ENCODE results near the gene ADGRD1.
"Not testable (repeated sequence)": the region's sequence is repeated elsewhere in the genome, so short reads cannot be mapped to it uniquely, and the experiment has no call there.

Gene ADGRD1

DNA sequence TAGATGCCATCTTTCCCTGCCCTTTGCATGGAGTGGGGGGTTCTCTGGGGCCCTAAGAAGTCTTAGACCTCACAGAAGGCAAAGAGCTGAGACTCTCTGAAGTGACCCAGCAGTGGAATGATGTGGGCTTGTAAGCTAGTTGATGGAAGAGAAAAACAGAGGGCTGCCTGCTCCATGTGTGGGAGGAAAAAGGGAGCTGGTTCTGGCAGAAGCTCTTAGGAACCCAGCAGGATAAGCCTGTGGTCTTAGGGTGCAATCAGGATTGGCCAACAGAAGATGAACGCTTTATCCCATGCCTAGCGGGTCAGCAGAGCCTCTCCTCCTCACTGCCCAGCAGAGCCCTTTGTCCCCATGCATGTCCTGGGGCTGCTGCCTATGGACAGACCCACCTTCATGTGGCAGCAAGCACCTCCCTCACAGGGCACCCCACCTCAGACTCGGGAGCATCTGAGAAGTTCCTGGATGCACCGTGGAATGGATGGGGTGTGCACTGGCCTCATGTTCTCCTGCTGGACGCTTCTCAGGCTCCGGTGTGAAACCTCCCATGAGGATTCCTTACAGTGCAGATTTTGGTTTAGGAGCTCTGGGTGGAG lies 152.7 kb downstream of the ADGRD1 start:
- DNase-seq = no peak

DNA sequence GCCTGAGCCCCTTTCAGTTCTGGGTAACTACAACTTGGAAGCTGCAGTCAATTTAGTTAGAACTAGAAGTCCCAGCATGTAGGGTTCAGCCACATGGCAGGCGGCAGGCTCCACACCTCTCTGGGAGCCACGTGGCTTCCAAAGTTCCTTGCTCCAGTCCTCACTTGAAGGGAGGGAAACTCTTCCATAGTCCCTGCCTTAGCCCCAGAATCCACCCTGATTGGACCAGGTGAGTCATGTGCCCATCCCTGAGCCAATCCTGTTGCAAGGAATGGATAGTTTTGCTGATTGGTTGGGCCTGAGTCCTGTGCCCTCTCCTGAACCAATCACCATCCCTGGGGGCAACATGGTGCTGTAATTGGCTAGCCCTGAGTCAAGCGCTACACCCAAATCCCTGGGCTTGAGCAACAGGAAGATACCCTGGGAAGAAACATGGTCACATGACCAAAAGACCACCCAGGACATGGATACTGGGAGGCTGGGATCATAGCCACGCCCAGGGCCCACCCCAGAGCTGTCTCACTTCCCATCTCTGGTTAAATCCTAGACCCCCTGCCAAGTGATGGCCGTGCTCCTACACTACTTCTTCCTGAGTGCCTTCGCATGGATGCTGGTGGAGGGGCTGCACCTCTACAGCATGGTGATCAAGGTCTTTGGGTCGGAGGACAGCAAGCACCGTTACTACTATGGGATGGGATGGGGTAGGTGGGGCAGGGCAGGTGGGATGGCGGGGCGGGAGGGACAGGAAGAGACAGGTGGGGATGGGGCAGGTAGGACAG lies 154.7 kb downstream of the ADGRD1 start:
- DNase-seq = no peak

DNA sequence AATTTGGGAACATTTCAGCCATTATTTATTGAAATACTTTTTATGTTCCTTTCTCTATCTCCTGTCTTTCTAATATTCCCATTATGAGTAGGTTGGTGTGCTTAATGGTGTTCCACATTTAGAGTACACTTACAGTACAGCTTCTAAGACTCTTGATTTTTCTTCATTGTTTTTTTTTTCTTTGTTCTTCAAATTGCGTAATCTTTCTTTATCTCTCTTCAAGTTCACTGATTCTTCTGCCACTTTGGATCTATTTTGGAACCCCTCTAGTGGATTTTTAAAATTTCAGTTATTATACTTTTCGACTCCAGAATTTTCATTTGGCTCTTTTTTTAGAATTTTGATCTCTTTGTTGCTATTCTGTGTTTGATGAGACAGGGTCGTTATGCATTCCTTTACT lies 157.7 kb downstream of the ADGRD1 start:
- no peak for DNase-seq

DNA sequence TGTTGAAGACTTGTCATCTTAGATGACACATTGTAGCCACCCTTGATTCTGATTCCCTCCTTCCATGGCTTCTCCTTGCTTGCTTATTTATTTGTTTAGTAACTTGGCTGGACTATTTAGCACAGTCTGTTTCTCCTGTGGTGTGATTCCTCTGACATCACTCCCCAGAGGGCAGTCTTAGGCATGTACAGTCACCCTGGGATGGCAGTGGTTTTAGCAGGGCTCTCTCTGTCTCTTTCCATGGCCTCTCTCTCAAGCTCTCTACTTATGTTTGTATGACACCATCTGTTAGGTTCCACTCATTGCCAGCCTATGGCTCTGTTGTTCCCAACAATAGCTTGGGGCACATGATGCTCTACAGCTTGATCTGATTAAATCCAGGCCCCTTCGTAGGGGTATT lies 158.3 kb downstream of the ADGRD1 start:
- DNase-seq = no peak

DNA sequence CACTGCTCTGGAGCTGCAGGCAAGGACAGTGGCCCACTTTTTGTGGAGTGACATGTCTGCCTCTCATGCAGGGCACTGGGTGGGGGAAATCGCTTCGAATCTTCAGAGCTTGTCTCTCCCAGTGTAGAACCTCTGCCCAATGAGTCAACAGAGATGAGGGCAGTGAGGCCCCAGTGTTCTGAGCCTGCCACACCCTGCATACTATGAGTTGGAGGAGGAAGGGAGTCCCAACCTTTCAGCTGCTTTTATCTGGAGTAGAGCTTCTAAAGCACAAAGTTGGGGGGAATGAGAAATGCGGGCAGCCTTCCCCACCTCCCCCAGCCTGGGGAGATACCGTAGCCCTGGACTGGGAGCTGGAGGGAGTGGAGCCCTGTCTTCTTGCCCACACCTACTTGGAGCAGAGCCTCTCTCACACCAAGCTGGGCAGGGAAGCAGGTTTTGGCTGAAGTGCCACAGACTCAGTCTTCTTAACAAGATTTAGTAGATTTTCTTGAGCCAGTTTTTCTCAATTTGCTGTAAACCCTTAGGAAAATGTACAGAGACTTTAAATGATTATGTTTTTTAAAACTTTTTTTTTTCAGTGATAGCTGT lies 159.1 kb downstream of the ADGRD1 start:
- DNase-seq = no peak

DNA sequence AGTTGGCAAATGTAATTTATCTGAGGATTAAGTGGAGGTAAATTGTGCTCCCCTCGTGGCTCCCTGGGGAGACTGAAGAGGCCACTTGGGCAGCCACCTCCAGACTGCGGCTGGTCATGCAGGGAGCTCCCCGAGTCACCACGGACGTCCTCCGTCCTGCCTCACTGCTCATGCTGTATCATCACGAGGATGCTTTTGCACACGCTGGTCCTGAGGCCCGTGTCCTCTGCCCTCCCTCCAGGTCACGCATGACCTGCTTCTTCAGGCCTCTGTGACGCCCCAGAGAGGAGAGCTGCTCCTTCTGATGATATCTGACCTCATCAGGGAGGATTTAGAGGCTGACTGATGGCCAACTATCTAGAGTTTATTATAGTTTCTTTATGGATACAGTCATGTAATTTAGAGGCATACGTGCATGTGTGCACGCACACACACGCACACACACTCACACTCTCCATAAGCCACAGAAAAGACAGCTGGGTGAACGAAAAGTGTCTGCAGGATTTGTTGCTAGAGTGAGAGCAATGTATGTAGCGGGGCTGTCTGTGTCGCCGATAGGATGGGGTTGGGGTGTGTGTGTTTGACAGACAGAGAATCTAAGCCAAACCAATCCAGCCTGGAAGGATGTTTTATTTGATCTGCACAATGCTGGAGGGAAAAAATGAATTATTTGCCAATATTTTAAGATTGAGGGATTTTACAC lies 160.0 kb downstream of the ADGRD1 start:
- DNase-seq = no peak

DNA sequence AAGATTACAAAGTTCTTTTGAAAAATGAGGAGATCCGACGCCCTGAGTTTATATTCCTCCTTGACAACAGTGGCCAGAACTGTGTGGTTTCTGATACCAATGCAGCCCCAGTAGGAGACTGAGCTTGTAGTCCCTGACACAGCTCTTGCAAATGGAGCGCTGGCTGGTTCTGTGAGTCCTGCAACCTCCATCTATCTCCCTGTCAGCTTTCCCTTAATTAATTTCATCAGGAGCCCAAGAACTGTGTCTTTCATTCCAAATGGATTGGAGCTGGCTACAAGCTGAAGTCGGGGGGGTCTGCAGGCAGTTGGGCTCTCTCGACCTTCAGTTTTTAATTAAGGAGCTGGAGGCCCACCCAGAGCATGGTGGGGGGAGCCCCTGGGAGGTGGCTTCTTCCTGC lies 160.6 kb downstream of the ADGRD1 start:
- no peak for DNase-seq

DNA sequence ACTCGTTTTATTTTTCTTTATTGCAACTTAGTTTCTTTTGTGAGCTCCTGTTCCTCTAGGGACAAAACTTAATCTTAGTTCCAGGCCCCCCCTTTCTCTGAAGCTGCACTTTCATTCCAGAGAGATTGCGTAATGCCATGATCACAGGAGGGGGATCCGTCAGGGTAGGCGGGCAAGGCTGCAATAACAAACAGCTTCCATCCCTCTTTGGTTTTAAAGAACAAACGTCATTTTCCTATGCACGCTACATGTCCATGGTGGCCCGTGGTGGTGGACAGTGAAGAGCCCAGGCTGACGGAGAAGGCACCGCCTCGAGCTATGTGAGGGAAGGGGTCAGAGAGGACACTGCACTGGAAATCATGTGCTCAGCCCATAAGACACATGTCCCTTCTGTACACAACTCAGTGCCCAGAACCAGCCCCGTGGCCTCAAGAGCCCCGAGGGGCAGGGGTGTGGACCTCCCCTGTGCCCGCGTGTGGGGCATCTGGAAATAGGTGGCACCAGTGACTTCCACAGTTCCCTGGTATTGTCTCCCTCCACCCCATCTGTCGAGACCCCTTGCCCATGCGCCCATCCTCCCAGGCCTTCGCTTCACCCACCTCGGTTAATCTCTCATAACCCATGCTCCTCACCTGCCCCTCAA lies 161.4 kb downstream of the ADGRD1 start:
- DNase-seq = no peak

DNA sequence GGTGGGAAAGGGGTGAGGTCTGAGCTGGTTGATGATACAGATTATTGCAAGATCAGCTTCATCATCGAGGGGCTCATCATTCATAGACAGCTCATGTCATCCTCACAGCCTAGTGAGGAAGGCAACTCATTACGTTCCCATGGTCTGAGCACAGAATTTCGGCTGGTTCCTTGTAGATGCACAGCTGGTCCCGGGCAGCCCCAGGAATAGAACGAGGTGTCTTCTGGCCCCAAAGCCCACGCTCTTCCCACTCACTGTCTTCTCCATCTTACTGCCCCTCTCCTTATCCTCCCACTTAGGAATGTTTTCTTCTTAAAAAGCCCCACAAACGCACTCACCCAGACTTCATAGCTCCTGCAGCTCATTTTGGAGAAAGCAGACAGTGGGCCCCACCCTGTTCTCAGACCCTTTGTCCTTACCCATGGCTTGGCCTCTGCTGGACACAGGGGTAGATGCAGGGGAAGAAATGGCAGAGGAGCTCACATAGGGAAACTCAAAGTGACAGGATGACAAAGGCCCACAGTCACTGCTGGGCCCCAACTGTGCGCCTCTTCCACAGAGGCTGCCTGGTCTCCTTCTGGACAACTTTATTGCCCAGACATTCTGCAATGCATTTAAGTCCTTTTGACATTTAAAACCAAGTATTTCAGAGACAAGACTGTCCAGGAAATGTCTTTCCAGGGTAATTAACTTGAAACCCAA lies 162.2 kb downstream of the ADGRD1 start:
- DNase-seq = no peak

DNA sequence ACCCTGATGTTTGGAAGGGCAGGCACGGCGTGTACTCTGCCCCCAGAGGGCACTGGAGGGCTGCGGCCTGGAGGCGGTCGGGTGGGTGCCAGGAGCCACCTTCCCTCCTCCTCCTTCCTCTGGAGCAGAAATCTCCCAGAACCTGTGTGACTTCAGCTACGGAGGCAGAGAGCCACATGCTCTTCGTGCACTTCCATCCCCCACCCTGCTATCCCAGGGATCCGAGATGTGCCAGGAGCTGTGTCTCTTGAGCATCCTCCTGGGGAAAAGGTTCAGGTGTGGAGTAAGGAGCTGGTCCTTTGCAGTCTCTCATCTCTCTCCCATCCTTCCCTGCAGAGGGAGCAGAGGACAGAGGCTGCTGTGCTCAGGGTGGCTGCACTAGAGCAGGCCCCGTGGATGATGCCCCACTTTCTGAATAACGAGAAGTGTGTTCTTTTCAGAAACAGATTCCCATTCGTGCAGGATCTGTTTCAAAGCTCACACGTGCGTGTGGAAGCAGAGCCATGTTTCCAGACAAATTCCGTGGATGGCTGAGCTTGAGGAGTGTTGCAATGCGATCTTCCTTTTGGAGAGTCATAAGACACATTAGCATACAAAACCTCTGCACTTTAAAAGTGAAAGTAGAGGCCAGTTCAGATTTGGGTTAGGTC lies 162.9 kb downstream of the ADGRD1 start:
- DNase-seq = no peak

DNA sequence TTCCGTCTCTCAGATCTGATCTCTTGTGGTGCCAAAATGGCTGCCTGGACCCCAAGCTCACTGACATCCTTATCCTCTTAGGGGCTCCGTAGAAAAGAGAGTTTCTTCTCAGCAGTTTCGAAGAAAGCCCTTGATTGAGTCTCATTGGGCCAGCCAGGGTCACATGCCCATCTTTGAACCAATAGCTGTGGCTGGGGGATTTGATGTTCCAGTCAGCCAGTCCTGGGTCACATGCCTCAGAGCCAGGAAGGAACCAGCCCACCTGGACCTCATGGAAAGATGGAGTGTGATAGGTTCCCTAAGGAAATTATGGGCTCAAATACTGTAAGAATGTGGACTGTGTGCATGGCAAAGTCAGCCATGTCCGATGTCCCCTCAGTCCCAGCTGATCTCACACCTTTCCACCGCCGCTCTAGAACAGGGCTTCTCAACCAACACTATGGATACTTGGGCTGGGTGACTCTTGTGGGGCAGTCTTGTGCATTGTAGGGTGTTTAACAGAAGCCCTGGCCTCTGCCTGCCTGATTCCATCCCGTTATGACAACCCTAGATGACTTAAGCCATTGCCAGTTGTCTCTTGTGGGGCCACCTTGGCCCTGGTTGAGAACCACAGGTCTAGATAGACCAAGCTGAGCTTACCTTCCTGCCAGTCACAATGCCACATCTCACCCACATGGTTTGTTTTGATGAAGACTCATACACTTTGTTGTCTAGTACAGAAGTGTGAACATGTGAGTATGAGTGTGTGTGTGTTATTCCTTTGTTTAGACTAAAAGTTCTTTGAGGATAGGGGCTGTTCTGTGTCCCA lies 163.9 kb downstream of the ADGRD1 start:
- DNase-seq = no peak

DNA sequence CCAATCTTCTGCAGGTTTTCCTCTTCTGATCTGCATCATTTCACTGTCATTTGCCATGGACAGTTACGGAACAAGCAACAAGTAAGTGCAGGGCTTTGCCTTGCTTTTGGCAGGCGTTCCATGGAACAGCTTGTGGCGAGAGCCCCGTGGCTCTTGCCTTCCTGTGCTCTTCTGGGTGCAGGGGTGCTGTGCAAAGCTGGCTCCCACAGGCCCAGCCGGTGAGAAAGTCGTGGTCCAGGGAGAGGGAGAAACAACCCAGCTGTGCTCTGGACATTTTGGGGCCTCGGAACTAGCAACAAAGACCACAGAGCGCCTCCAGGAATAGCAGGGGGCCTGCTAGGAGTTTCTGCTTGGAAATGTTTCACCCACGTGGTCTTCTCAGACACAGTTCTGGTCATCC lies 164.7 kb downstream of the ADGRD1 start:
- no peak for DNase-seq

DNA sequence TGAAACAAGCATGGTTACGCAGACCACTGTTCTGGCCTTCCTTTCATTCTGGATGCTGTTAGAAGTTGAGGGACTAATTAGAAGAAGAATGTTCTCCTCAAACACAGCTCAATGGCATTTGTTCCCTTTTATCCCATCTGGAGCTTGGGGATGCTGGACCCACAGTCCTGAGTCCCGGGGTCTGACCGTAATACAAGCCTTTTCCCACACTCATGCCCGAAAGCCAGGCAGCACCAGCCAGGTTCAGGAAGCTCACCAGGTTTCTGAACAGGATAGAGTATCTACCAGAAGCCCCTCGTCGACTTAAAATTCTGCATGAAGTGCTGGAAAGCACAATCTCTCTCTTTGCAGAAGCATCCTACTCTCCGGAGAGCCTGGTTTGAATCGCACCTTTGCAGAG lies 165.6 kb downstream of the ADGRD1 start:
- DNase-seq = not testable (repeated sequence)

DNA sequence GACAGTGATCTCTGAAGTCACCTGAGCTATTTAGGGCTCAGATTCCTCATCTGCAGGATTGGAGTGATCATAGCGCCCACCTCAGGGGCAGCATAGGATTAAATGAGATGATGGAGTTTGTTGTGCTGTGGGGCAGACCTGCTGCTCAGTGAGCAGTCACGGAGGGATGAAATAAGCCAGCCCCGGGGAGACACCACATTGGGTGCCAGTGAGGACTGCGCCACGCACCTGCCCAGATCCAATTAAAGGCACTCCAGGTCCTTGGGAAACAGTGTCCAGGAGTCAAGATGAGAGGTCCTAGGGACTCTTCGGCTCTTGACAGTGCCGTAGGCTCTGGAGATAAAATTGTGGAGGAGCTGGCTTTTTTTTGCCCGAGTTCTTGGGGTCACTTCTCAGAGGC lies 166.2 kb downstream of the ADGRD1 start:
- peak; percentile 23 for DNase-seq

DNA sequence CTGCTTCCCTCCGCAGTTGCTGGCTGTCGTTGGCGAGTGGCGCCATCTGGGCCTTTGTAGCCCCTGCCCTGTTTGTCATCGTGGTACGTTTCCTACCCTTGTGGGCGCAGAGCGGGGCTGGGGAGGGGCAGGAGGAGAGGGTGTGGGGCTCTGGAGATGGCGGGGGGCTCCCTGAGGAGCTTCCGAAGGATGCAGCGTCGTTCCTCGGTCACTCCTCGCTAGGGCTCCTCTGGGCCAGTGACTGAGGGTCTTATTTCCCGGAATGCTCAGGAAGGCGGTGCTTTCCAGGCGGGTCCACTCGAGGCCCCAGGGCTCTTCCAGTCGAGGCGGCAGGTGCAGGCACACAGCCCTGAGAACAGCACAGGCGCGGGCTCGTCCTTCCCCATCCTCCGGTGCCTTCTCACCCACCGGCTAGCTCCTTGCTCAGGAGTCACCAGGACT lies 167.1 kb downstream of the ADGRD1 start:
- peak; percentile 20 for DNase-seq

DNA sequence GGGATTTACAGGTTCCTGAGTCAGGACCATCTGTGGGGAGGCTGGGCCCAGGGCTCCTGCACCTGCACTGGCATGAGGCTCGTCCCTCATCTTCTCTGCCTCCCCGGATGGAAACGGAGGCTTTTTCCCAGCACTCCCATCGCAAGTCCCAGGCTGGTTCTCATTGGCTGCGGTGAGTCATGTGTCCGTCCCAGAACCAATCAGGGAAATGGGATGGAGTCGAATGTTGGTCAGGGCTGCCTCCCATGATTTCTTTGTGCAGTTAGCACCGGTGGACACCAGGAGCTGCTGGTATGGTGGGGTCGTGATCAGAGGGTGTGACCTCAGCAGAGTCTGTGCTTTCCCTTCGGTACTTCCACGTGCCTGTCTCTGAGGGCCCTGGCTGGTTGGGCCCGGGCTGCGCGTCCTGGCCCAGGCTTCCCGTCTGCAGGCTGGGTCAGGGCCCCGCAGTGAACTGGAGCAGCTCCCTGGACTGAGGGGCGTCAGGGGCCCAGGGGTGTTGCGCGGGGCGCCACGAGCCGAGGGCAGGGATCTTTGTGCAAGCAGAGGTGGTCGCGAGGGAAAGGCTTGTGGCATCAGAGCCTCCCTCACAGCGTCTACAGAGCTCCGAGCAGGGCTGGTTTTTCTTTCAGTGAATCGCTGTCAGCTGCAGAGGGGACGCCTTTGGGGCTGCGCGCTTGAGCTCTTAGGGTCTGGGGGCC lies 168.1 kb downstream of the ADGRD1 start:
- peak; percentile 34 for DNase-seq

DNA sequence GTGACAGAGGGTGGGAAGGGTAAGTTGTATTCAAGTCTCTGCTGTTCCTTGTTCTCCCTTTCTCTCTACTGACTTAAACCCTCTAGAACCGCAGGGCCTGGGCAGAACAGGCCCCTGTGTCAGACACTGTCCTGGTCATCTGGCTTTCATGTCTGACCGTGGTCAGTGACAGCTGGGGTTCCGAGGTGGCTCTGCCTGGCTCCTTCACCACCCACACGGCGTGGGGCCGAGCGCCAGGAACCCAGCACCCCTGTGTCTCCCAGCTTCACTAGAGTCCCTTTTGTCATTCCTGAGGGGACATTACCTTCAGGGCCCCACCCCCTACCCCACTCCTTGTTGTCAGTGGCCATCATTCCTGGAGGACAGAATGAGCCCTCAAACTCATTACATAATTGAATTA lies 168.9 kb downstream of the ADGRD1 start:
- peak; percentile 10 for DNase-seq

DNA sequence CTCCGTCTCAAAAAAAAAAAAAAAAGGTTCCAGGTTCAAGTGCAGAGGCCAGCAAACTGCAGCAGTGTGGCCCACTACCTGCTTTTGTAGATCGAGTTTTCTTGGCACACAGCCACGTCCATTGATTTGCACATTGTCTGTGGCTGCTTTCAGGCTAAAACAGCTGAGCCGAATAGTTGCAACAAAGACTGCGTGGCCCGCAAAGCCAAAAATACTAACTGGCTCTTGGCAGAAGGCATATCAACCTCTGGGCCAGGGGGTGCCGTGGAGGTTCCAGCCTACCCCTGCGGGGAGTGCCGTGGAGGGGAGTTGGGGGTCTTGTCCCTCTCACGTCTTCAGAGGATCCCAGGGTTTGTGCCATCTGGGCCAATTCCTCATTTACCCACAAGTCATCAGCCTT lies 170.1 kb downstream of the ADGRD1 start:
- no peak for DNase-seq

DNA sequence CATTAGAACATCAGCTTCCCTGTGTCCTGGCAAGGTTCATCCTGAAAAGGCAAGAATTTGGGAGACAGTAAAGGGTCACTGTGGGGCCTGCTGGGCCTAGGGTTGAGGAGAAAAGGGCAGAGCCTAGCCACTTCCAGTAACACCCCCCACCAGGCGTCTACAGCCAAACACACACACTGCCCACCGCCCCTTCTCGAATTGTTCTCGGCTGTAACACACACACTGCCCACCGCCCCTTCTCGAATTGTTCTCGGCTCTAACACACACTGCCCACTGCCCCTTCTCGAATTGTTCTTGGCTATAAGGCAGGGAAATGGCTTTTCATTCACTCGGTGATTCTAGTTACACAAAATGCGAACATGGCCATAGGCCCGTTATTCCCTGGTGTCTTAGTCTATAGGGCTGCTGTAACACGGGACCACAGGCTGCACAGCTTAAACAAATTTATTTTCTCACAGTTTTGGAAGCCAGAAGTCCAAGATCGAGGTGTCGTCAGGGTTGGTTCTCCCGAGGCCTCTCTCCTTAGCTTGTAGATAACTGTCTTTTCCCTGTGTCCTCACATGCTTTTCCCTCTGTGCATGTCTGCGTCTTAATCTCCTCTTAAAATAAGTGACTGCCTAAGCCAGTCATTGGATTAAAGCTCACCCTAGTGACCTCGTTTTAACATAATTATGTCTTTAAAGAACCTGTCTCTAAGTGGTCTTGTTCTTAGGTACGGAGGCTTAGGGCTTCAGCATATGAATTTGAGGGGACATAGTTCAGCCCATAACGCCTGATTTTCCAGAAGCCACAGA lies 171.0 kb downstream of the ADGRD1 start:
- no peak for DNase-seq
